ENCODE results near the gene KLHL14.

DNA sequence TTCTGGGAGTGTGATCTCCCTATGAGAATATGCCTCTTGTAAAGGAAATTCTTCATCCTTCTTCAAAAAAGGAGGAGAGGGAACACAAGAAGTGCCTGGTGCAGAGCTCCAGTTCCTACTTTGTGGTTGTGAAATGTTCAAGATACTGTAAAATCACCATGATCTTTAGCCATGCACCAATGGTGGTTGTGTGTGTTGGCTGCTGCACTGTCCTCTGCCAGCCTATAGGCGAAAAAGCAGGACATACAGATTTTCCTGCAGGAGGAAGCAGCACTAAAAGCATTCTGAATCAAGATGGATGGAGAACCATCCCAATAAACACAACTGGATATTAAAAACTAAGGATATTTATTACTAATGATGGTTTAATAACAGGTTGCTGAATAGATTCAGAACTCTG, 6.2 kb upstream of the KLHL14 start:
- no peak for TF ChIP-seq POLR2AphosphoS5 (IDR thresholded peaks at IDR 0.05; ENCODE audit: low read depth, low read length)
- TF ChIP-seq SIN3A (IDR thresholded peaks at IDR 0.05; ENCODE audit: borderline replicate concordance, insufficient read depth, low read length), result no peak
- TF ChIP-seq, protein P1, sequence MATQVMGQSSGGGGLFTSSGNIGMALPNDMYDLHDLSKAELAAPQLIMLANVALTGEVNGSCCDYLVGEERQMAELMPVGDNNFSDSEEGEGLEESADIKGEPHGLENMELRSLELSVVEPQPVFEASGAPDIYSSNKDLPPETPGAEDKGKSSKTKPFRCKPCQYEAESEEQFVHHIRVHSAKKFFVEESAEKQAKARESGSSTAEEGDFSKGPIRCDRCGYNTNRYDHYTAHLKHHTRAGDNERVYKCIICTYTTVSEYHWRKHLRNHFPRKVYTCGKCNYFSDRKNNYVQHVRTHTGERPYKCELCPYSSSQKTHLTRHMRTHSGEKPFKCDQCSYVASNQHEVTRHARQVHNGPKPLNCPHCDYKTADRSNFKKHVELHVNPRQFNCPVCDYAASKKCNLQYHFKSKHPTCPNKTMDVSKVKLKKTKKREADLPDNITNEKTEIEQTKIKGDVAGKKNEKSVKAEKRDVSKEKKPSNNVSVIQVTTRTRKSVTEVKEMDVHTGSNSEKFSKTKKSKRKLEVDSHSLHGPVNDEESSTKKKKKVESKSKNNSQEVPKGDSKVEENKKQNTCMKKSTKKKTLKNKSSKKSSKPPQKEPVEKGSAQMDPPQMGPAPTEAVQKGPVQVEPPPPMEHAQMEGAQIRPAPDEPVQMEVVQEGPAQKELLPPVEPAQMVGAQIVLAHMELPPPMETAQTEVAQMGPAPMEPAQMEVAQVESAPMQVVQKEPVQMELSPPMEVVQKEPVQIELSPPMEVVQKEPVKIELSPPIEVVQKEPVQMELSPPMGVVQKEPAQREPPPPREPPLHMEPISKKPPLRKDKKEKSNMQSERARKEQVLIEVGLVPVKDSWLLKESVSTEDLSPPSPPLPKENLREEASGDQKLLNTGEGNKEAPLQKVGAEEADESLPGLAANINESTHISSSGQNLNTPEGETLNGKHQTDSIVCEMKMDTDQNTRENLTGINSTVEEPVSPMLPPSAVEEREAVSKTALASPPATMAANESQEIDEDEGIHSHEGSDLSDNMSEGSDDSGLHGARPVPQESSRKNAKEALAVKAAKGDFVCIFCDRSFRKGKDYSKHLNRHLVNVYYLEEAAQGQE (IDR thresholded peaks at IDR 0.05; ENCODE audit: insufficient read depth in 1 of 2, low read depth in 2 of 2, low read length in 2 of 2), result no peak
- TF ChIP-seq TAF1 (IDR thresholded peaks at IDR 0.05; ENCODE audit: borderline replicate concordance, insufficient read depth, low read length), result no peak
- TF ChIP-seq FOXP2 (optimal IDR thresholded peaks at IDR 0.05; ENCODE audit: borderline replicate concordance, extremely low read depth, extremely low read length, insufficient read depth), result no peak

All from PFSK-1 (cell line).